K562 (cell line): ENCODE measurements around the gene AGRN. TPM values are rescaled to one million over a fixed set of nuclear protein-coding genes. Genes with fewer than 3 reads are reported as not detected.

Experiments used
- CBX8 ChIP-seq: fragments of 200-600 bp; sonication (generic); IDR thresholded peaks from 2 replicates; pipeline ENCODE4 v1.6.1; 2012; ENCODE audit warnings: borderline replicate concordance, mixed run types, low read depth, mild to moderate bottlenecking, moderate library complexity, mixed read lengths, low read length, control low read depth, inconsistent platforms; ENCODE audit not compliant: poor library complexity, severe bottlenecking; ENCODE audit errors: extremely low read depth
- HDAC3 ChIP-seq: fragments of 450-650 bp; IDR thresholded peaks from 2 replicates; pipeline ENCODE4 v1.6.1; 2018; ENCODE audit warnings: borderline replicate concordance, mild to moderate bottlenecking, moderate library complexity; ENCODE audit not compliant: partially characterized antibody
- NONO ChIP-seq, 2 experiments: fragments of 200-400 bp in 1 of 2; fragments of 450-650 bp in 1 of 2; formaldehyde crosslinking in 1 of 2; IDR thresholded peaks; 2 replicates each; pipeline ENCODE4 v1.6.1; 2017; ENCODE audit warnings: low read depth in 2 of 2, mild to moderate bottlenecking in 2 of 2, moderate library complexity in 2 of 2, low read length in 1 of 2
- RERE ChIP-seq: sonication (generic); formaldehyde crosslinking; IDR thresholded peaks from 2 replicates; pipeline ENCODE4 v1.8.0; 2023; ENCODE audit warnings: missing genetic modification reagents, mild to moderate bottlenecking, borderline replicate concordance
- TGIF2 ChIP-seq: sonication (generic); formaldehyde crosslinking; IDR thresholded peaks from 2 replicates; pipeline ENCODE4 v1.8.1; 2022; ENCODE audit warnings: mild to moderate bottlenecking, missing genetic modification reagents, moderate library complexity
- ZNF121 ChIP-seq: sonication (generic); formaldehyde crosslinking; conservative IDR thresholded peaks from 2 replicates; pipeline ENCODE4 v1.8.0; 2022; ENCODE audit warnings: missing genetic modification reagents
- ZNF511 ChIP-seq: sonication (generic); formaldehyde crosslinking; IDR thresholded peaks from 2 replicates; pipeline ENCODE4 v1.8.0; 2022; ENCODE audit warnings: mild to moderate bottlenecking, missing genetic modification reagents
- ZNF586 ChIP-seq: fragments of 450-650 bp; formaldehyde crosslinking; conservative IDR thresholded peaks from 2 replicates; pipeline ENCODE4 v1.4.0; 2020; ENCODE audit warnings: mild to moderate bottlenecking, moderate library complexity
- polyA plus RNA-seq, 8 experiments: library from polyadenylated mRNA; depleted of rRNA in 4 of 8; stranded (reverse) in 5 of 8; unstranded in 3 of 8; fragments of >200 nt; fragmentation: Nextera tagmentation in 2 of 8; fragmentation: Illumina TruSeq in 1 of 8; extraction: Ambion mirVana in 2 of 8; extraction: Trizol in 1 of 8; gene quantifications; 2 replicates each; pipeline versions ENCODE4 v1.2.1 to v1.2.3, GENCODE V29; 2011 to 2014; ENCODE audit warnings: inconsistent platforms in 1 of 8, missing spikeins in 1 of 8
- total RNA-seq, 7 experiments: library from RNA; depleted of rRNA in 6 of 7; stranded (reverse); fragments of >200 nt in 6 of 7; fragmentation: Illumina TruSeq in 2 of 7; extraction: Trizol in 2 of 7; gene quantifications; 2 replicates each; pipeline versions ENCODE4 v1.2.1 to v1.2.3, GENCODE V29; 2011 to 2021; ENCODE audit warnings: low replicate concordance in 1 of 7
- TF ChIP-seq, protein P1 (sequence below): fragments of 450-650 bp; formaldehyde crosslinking; IDR thresholded peaks from 2 replicates; pipeline ENCODE4 v1.4.0; 2020; ENCODE audit warnings: mild to moderate bottlenecking, moderate library complexity
- TF ChIP-seq, protein P2 (sequence below): fragments of 250-450 bp; sonication (Bioruptor Pico); IDR thresholded peaks from 2 replicates; pipeline ENCODE4 v1.8.0; 2021; ENCODE audit warnings: moderate library complexity, mild to moderate bottlenecking, inconsistent platforms
- TF ChIP-seq, protein P3 (sequence below): fragments of 450-650 bp; IDR thresholded peaks from 2 replicates; pipeline ENCODE4 v1.6.1; 2016; ENCODE audit warnings: low read depth, mild to moderate bottlenecking, moderate library complexity
- TF ChIP-seq, protein P4 (sequence below): sonication (generic); formaldehyde crosslinking; IDR thresholded peaks from 2 replicates; pipeline ENCODE4 v1.9.0; 2022; ENCODE audit warnings: mild to moderate bottlenecking, missing genetic modification reagents

Gene AGRN
- total and polyA plus RNA-seq, 9 of the 15 experiments (the other 6 are each of a cell fraction or from before 2014, with no cell fraction given): 0.04 to 111 (median 18.1) TPM

DNA sequence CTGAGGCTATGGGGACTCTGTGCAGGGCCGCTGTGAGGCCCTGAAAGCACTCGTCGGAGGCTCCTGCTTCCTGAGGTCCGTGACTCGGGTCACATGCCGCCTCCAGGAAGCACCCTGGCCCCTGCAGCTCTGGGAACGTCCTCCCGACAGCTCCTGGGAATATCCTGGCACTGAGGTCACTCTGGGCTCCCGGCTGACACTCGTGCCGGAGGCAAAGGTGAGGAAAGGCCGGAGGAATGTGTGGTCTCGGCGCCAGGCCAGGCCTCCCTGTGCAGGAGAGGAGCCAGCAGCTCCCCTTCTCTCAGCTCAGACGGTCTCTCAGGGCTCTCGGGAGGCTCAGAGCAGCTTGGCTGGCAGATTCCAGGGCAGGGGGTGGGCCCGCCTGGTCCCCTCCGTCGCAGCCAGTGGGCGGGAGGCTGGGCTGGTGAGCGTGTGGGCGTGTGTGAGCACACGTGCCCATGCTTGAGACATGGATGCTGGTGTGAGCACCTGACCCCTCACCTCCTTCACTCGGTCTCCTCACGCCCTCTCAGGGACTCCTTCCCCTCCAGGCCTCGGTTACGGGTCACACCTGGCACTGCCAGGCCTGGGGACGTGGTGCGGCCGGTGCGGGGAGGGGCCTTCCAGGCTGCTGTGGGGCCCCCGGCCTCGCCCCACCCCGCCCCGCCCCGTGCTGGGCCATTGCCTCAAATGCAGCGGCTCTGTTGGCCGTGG lies 59.6 kb downstream of the AGRN start (continued):
- TF ChIP-seq NONO (IDR thresholded peaks at IDR 0.05; ENCODE audit: low read depth in 2 of 2, low read length in 1 of 2) (no peak), ZNF511 (peak; percentile 87; the same call in 1 of the 2 replicates), HDAC3 (no peak), ZNF586 (CRISPR knock-in tag) (no peak), ZNF121 (CRISPR knock-in tag) (0 out of 2 replicates have a peak, but pooled peaks have one; percentile 5), CBX8 (no peak), RERE (CRISPR knock-in tag) (no peak), TGIF2 (CRISPR knock-in tag) (no peak)
- TF ChIP-seq, protein P1, sequence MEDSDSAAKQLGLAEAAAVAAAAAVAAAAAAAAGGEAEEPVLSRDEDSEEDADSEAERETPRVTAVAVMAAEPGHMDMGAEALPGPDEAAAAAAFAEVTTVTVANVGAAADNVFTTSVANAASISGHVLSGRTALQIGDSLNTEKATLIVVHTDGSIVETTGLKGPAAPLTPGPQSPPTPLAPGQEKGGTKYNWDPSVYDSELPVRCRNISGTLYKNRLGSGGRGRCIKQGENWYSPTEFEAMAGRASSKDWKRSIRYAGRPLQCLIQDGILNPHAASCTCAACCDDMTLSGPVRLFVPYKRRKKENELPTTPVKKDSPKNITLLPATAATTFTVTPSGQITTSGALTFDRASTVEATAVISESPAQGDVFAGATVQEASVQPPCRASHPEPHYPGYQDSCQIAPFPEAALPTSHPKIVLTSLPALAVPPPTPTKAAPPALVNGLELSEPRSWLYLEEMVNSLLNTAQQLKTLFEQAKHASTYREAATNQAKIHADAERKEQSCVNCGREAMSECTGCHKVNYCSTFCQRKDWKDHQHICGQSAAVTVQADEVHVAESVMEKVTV: no peak
- TF ChIP-seq, protein P2, sequence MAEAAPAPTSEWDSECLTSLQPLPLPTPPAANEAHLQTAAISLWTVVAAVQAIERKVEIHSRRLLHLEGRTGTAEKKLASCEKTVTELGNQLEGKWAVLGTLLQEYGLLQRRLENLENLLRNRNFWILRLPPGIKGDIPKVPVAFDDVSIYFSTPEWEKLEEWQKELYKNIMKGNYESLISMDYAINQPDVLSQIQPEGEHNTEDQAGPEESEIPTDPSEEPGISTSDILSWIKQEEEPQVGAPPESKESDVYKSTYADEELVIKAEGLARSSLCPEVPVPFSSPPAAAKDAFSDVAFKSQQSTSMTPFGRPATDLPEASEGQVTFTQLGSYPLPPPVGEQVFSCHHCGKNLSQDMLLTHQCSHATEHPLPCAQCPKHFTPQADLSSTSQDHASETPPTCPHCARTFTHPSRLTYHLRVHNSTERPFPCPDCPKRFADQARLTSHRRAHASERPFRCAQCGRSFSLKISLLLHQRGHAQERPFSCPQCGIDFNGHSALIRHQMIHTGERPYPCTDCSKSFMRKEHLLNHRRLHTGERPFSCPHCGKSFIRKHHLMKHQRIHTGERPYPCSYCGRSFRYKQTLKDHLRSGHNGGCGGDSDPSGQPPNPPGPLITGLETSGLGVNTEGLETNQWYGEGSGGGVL (CRISPR knock-in tag): no peak
- TF ChIP-seq, protein P3, sequence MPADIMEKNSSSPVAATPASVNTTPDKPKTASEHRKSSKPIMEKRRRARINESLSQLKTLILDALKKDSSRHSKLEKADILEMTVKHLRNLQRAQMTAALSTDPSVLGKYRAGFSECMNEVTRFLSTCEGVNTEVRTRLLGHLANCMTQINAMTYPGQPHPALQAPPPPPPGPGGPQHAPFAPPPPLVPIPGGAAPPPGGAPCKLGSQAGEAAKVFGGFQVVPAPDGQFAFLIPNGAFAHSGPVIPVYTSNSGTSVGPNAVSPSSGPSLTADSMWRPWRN: no peak
- TF ChIP-seq, protein P4, sequence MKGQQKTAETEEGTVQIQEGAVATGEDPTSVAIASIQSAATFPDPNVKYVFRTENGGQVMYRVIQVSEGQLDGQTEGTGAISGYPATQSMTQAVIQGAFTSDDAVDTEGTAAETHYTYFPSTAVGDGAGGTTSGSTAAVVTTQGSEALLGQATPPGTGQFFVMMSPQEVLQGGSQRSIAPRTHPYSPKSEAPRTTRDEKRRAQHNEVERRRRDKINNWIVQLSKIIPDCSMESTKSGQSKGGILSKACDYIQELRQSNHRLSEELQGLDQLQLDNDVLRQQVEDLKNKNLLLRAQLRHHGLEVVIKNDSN (CRISPR knock-in tag): peak; percentile 61
